Tibial nerve (tissue), 4 donors: Measurements from ENCODE around the gene EFNA5. TPM values are rescaled to one million over a fixed set of nuclear protein-coding genes. Genes with fewer than 3 reads are reported as not detected.

Source experiments
- DNase-seq, 2 donors: peaks; one replicate each; pipeline ENCODE4 v3.0.0-alpha.2; 2019; ENCODE audit warnings: low spot score in 2 of 2
- H3K27ac ChIP-seq, 4 donors: fragments of 200-600 bp; sonication (generic) in 3 of 4; one replicate each; pipeline ENCODE4 v1.5.1; 2017 to 2019; ENCODE audit warnings: mild to moderate bottlenecking in 1 of 4
- H3K27me3 ChIP-seq, 2 donors: fragments of 200-600 bp; sonication (generic) in 1 of 2; one replicate each; pipeline versions ENCODE4 v1.5.1 to v1.6.0; 2017 to 2019
- H3K36me3 ChIP-seq, 3 donors: fragments of 200-600 bp; sonication (generic); one replicate each; pipeline ENCODE4 v1.5.1; 2018 to 2019
- H3K4me1 ChIP-seq, 4 donors: fragments of 200-600 bp; sonication (generic) in 3 of 4; one replicate each; pipeline ENCODE4 v1.5.1; 2017 to 2019
- H3K4me3 ChIP-seq, 4 donors: fragments of 200-600 bp; sonication (generic) in 3 of 4; one replicate each; pipeline ENCODE4 v1.5.1; 2017 to 2019; ENCODE audit warnings: mild to moderate bottlenecking in 1 of 4, moderate library complexity in 1 of 4
- H3K9me3 ChIP-seq, 4 donors: fragments of 200-600 bp; sonication (generic) in 3 of 4; one replicate each; pipeline ENCODE4 v1.5.1; 2017 to 2019
- EP300 ChIP-seq, 2 donors: sonication (generic); formaldehyde crosslinking; IDR thresholded peaks; one replicate each; pipeline ENCODE4 v1.6.1; 2017; ENCODE audit warnings: antibody characterized with exemption in 2 of 2, mild to moderate bottlenecking in 1 of 2
- POLR2A ChIP-seq, 2 donors: fragments of 450-650 bp; IDR thresholded peaks; one replicate each; pipeline ENCODE4 v1.6.1; 2017; ENCODE audit warnings: antibody characterized with exemption in 2 of 2, mild to moderate bottlenecking in 2 of 2, moderate library complexity in 2 of 2
- WGBS, 2 donors: methylation state at CpG; one replicate each; pipeline ENCODE4 v1.1.5; 2018; 5-methylcytosine and 5-hydroxymethylcytosine counted together
- total RNA-seq, 4 donors: library from RNA; depleted of rRNA; stranded (reverse); fragments of >200 nt; gene quantifications; one replicate each; pipeline ENCODE4 v1.1.0, GENCODE V29; 2016
- TF ChIP-seq, protein P1 (sequence below), 5 experiments: fragments of 200-600 bp in 3 of 5; fragments of 450-650 bp in 2 of 5; sonication (generic) in 3 of 5; IDR thresholded peaks; one replicate each; pipeline ENCODE4 v1.5.1; 2016 to 2019; ENCODE audit warnings: antibody characterized with exemption in 5 of 5, mild to moderate bottlenecking in 3 of 5, moderate library complexity in 2 of 5

The EFNA5 gene
- total RNA-seq, 4 donors from 2014 or later, result 6.3 to 10.2 (median 6.9) TPM

GRCh38 chr5:107428303-107428813 is 242.4 kb downstream of the EFNA5 start:
- no peaks in the 10 kb centered on the region for H3K36me3 ChIP-seq
- no peaks in the 10 kb centered on the region for H3K9me3 ChIP-seq
- no peak overlapping the region for H3K4me3 ChIP-seq
- TF ChIP-seq, protein P1, sequence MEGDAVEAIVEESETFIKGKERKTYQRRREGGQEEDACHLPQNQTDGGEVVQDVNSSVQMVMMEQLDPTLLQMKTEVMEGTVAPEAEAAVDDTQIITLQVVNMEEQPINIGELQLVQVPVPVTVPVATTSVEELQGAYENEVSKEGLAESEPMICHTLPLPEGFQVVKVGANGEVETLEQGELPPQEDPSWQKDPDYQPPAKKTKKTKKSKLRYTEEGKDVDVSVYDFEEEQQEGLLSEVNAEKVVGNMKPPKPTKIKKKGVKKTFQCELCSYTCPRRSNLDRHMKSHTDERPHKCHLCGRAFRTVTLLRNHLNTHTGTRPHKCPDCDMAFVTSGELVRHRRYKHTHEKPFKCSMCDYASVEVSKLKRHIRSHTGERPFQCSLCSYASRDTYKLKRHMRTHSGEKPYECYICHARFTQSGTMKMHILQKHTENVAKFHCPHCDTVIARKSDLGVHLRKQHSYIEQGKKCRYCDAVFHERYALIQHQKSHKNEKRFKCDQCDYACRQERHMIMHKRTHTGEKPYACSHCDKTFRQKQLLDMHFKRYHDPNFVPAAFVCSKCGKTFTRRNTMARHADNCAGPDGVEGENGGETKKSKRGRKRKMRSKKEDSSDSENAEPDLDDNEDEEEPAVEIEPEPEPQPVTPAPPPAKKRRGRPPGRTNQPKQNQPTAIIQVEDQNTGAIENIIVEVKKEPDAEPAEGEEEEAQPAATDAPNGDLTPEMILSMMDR (IDR thresholded peaks at IDR 0.05), result no peak
- TF ChIP-seq POLR2A (IDR thresholded peaks at IDR 0.05), result no peak
- TF ChIP-seq EP300 (IDR thresholded peaks at IDR 0.05), result no peak
- peak overlapping the region in 2 of 4 donors; percentile 37 to 42 for H3K27ac ChIP-seq
- H3K4me1 ChIP-seq, result peaks cover 0 to 57% (median 7%) of the 10 kb centered on the region in 4 donors
- H3K27me3 ChIP-seq, result no peaks in the 10 kb centered on the region
- DNase-seq, result no peak
- 33 to 48% methylated on average over 4 of the region's 4 CpGs for whole genome bisulfite sequencing, 2 donors

GRCh38 chr5:107426872-107427271 is 243.9 kb downstream of the EFNA5 start:
- no peak for TF ChIP-seq EP300 (IDR thresholded peaks at IDR 0.05)
- no peak for TF ChIP-seq POLR2A (IDR thresholded peaks at IDR 0.05)
- TF ChIP-seq, protein P1 (IDR thresholded peaks at IDR 0.05), result no peak
- H3K27ac ChIP-seq, result no peak overlapping the region
- no peaks in the 10 kb centered on the region for H3K9me3 ChIP-seq
- WGBS, 2 donors, result 97 to 98% methylated on average over 6 of the region's 6 CpGs
- peaks cover 0 to 52% (median 7%) of the 10 kb centered on the region in 4 donors for H3K4me1 ChIP-seq
- no peaks in the 10 kb centered on the region for H3K36me3 ChIP-seq
- no peak for DNase-seq
- H3K27me3 ChIP-seq, result no peaks in the 10 kb centered on the region
- H3K4me3 ChIP-seq, result no peak overlapping the region

DNA sequence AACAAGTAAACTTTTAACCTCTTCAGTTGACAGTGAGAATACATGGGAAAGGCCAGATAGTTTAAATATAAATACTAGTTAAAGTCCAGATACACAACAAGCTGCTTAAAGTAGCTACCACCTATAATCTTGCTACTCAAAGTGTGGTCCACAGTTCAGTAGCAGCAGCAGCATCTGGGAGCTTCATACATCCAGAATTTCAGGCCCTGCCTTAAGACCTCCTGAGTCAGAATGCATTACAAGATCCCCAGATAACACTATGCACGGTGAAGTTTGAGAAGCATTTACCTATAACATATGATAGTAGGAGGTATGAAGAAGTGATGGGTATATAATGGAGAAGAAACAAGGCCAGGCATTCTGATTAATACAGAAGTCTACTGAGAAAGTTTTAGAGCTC is 244.5 kb downstream of the EFNA5 start:
- H3K27ac ChIP-seq, result peak overlapping the region in 2 of 4 donors; percentile 26 to 42
- no peak for TF ChIP-seq EP300 (IDR thresholded peaks at IDR 0.05)
- no peak for TF ChIP-seq POLR2A (IDR thresholded peaks at IDR 0.05)
- TF ChIP-seq, protein P1 (IDR thresholded peaks at IDR 0.05), result no peak

DNA sequence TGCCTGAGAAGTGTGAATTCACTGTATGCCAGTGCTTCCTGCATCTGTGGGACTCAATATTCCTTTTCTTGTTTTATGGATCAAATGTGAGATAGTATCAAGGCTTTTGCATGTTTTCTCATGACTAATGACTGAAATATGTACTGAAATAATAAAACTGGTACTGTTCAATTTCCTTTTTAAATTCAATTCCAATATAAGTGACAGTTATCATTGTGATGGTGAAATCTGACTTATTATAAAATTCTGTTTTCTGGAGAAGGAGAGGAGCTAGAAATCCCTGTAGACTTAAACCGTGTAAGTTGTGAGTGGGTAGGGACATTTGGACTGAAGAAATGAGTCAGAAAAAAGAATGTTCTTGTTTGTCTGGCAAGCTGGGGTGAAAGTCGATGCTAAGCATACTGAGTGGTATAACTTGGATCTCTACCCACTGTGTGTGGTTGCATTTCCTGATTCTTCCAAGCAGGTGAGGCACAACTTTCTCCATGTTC is 245.2 kb downstream of the EFNA5 start:
- no peaks in the 10 kb centered on the region for H3K9me3 ChIP-seq
- no peaks in the 10 kb centered on the region for H3K27me3 ChIP-seq
- no peak overlapping the region for H3K4me3 ChIP-seq
- no peaks in the 10 kb centered on the region for H3K36me3 ChIP-seq
- DNase-seq, result no peak
- H3K27ac ChIP-seq, result peak overlapping the region in 2 of 4 donors; percentile 26 to 42
- 3 to 21% methylated on average over 2 of the region's 2 CpGs for whole genome bisulfite sequencing, 2 donors
- TF ChIP-seq, protein P1 (IDR thresholded peaks at IDR 0.05), result no peak
- TF ChIP-seq POLR2A (IDR thresholded peaks at IDR 0.05) (no peak), EP300 (IDR thresholded peaks at IDR 0.05) (no peak)
- peaks cover 0 to 41% (median 6%) of the 10 kb centered on the region in 4 donors for H3K4me1 ChIP-seq

More for the DNA sequence above, 244.5 kb downstream of the EFNA5 start:
- no peak for DNase-seq
- Histone ChIP-seq H3K4me1 (peaks cover 0 to 46% (median 7%) of the 10 kb centered on the region in 4 donors), H3K36me3 (no peaks in the 10 kb centered on the region), H3K9me3 (no peaks in the 10 kb centered on the region), H3K27me3 (no peaks in the 10 kb centered on the region), H3K4me3 (no peak overlapping the region)
- WGBS, 2 donors, result 3 to 45% methylated on average over 1 of the region's 1 CpG

- Histone ChIP-seq H3K4me3 (no peak overlapping the region), H3K4me1 (peaks cover 0 to 33% (median 5%) of the 10 kb centered on the region in 4 donors), H3K27me3 (no peaks in the 10 kb centered on the region), H3K27ac (peak overlapping the region in 1 of 4 donors; percentile 26), H3K36me3 (no peaks in the 10 kb centered on the region), H3K9me3 (no peaks in the 10 kb centered on the region)
- TF ChIP-seq, protein P1 (IDR thresholded peaks at IDR 0.05), result no peak
- TF ChIP-seq EP300 (IDR thresholded peaks at IDR 0.05) (no peak), POLR2A (IDR thresholded peaks at IDR 0.05) (no peak)
- whole genome bisulfite sequencing, 2 donors, result 51 to 55% methylated on average over 2 of the region's 2 CpGs
- no peak for DNase-seq
Measured at GRCh38 chr5:107424491-107424890, 246.2 kb downstream of the EFNA5 start.
